ENCODE data around the gene CSRNP2. TPM values are rescaled to one million over a fixed set of nuclear protein-coding genes. Genes with fewer than 3 reads are reported as not detected.

The CSRNP2 gene
- total RNA-seq, 1 donor from 2014 or later = 66.4 TPM

- Mint-ChIP-seq H3K4me3 (ENCODE audit: low read depth) (no peak overlapping the region), H3K9me3 (ENCODE audit: low read depth) (no peaks in the 10 kb centered on the region), H3K36me3 (ENCODE audit: insufficient read depth) (peaks cover 18% of the 10 kb centered on the region), H3K27ac (no peak overlapping the region), H3K4me1 (ENCODE audit: low read depth) (no peaks in the 10 kb centered on the region), H3K27me3 (no peaks in the 10 kb centered on the region)
- TF ChIP-seq CTCF (IDR thresholded peaks at IDR 0.05; ENCODE audit: unreplicated experiment) = no peak
- no peak for DNase-seq (ENCODE audit: low spot score, unreplicated experiment)
Measured at GRCh38 chr12:51056242-51056641, 27.2 kb downstream of the CSRNP2 start.

- Mint-ChIP-seq H3K9me3 (ENCODE audit: low read depth) (no peaks in the 10 kb centered on the region), H3K27me3 (no peaks in the 10 kb centered on the region), H3K4me3 (ENCODE audit: low read depth) (no peak overlapping the region), H3K36me3 (ENCODE audit: insufficient read depth) (peaks cover 16% of the 10 kb centered on the region), H3K4me1 (ENCODE audit: low read depth) (no peaks in the 10 kb centered on the region), H3K27ac (no peak overlapping the region)
- TF ChIP-seq CTCF (IDR thresholded peaks at IDR 0.05; ENCODE audit: unreplicated experiment) = no peak
- DNase-seq (ENCODE audit: low spot score, unreplicated experiment) = no peak
Measured at GRCh38 chr12:51055060-51055459, 28.3 kb downstream of the CSRNP2 start.

- H3K4me3 Mint-ChIP-seq (ENCODE audit: low read depth) = no peak overlapping the region
- no peaks in the 10 kb centered on the region for H3K27me3 Mint-ChIP-seq
- no peaks in the 10 kb centered on the region for H3K9me3 Mint-ChIP-seq (ENCODE audit: low read depth)
- no peak for DNase-seq (ENCODE audit: low spot score, unreplicated experiment)
- peaks cover 11% of the 10 kb centered on the region for H3K36me3 Mint-ChIP-seq (ENCODE audit: insufficient read depth)
- H3K27ac Mint-ChIP-seq = no peak overlapping the region
- peaks cover 15% of the 10 kb centered on the region for H3K4me1 Mint-ChIP-seq (ENCODE audit: low read depth)
- TF ChIP-seq CTCF (IDR thresholded peaks at IDR 0.05; ENCODE audit: unreplicated experiment) = no peak
Measured at GRCh38 chr12:51051787-51052186, 31.6 kb downstream of the CSRNP2 start.

GRCh38 chr12:51049525-51049924, 33.9 kb downstream of the CSRNP2 start:
- Mint-ChIP-seq H3K27me3 (no peaks in the 10 kb centered on the region), H3K36me3 (ENCODE audit: insufficient read depth) (peaks cover 4% of the 10 kb centered on the region), H3K9me3 (ENCODE audit: low read depth) (no peaks in the 10 kb centered on the region), H3K27ac (peak overlapping the region; percentile 45), H3K4me1 (ENCODE audit: low read depth) (peaks cover 15% of the 10 kb centered on the region), H3K4me3 (ENCODE audit: low read depth) (peak overlapping the region; percentile 96)
- DNase-seq (ENCODE audit: low spot score, unreplicated experiment) = no peak
- no peak for TF ChIP-seq CTCF (IDR thresholded peaks at IDR 0.05; ENCODE audit: unreplicated experiment)

- no peaks in the 10 kb centered on the region for H3K9me3 Mint-ChIP-seq (ENCODE audit: low read depth)
- no peak for DNase-seq (ENCODE audit: low spot score, unreplicated experiment)
- H3K4me3 Mint-ChIP-seq (ENCODE audit: low read depth) = peak overlapping the region; percentile 96
- H3K36me3 Mint-ChIP-seq (ENCODE audit: insufficient read depth) = no peaks in the 10 kb centered on the region
- peak overlapping the region; percentile 96 for H3K27ac Mint-ChIP-seq
- peaks cover 15% of the 10 kb centered on the region for H3K4me1 Mint-ChIP-seq (ENCODE audit: low read depth)
- no peak for TF ChIP-seq CTCF (IDR thresholded peaks at IDR 0.05; ENCODE audit: unreplicated experiment)
- H3K27me3 Mint-ChIP-seq = no peaks in the 10 kb centered on the region
Measured at GRCh38 chr12:51048661-51049251, 34.6 kb downstream of the CSRNP2 start.

Measured in progenitor cell of endocrine pancreas (in vitro differentiated cells).